BE2C (cell line): ENCODE measurements around the gene TNRC6A.

Experiments
- DNase-seq: peaks from one replicate; pipeline ENCODE4 v3.0.0-alpha.2; 2020
- H3K27me3 ChIP-seq: fragments of 250-450 bp; sonication (Bioruptor Pico); 2 replicates; pipeline ENCODE4 v1.5.1; 2020; ENCODE audit warnings: mild to moderate bottlenecking
- H3K36me3 ChIP-seq: fragments of 250-450 bp; sonication (Bioruptor Pico); 2 replicates; pipeline ENCODE4 v1.5.1; 2020; ENCODE audit warnings: mild to moderate bottlenecking
- H3K4me1 ChIP-seq: fragments of 250-450 bp; sonication (Bioruptor Pico); 2 replicates; pipeline ENCODE4 v1.5.1; 2020
- H3K4me3 ChIP-seq: 2 replicates; pipeline ENCODE4 v1.5.1; 2011; ENCODE audit warnings: low read depth, low read length
- H3K9me3 ChIP-seq: fragments of 250-450 bp; sonication (Bioruptor Pico); 2 replicates; pipeline ENCODE4 v1.5.1; 2020
- TF ChIP-seq, protein P1 (sequence below): IDR thresholded peaks from 2 replicates; pipeline ENCODE4 v1.5.1; 2012; ENCODE audit warnings: mild to moderate bottlenecking, low read depth, low read length

Gene TNRC6A

DNA sequence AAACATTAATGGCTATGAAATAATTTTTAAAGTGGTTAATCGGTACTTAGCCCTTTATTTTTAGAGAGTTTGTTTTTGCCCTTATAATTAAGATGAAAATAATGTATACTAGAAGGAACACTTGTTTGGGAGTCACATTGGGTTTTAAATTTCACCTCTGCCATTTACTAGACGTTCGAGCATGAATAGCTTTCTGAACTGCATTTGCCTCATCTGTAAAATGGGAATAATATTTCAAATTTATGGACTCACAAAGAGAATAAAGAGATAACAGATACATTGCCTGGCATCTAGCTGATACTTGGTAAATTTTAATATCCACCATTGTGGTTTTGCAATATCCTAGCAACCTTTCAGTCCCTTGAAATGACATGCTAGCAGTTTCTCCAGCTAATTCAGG, 36.6 kb downstream of the TNRC6A start:
- Histone ChIP-seq H3K27me3 (no peaks in the 10 kb centered on the region), H3K4me3 (no peak overlapping the region), H3K36me3 (peaks cover 30% of the 10 kb centered on the region), H3K4me1 (no peaks in the 10 kb centered on the region), H3K9me3 (no peaks in the 10 kb centered on the region)
- TF ChIP-seq, protein P1, sequence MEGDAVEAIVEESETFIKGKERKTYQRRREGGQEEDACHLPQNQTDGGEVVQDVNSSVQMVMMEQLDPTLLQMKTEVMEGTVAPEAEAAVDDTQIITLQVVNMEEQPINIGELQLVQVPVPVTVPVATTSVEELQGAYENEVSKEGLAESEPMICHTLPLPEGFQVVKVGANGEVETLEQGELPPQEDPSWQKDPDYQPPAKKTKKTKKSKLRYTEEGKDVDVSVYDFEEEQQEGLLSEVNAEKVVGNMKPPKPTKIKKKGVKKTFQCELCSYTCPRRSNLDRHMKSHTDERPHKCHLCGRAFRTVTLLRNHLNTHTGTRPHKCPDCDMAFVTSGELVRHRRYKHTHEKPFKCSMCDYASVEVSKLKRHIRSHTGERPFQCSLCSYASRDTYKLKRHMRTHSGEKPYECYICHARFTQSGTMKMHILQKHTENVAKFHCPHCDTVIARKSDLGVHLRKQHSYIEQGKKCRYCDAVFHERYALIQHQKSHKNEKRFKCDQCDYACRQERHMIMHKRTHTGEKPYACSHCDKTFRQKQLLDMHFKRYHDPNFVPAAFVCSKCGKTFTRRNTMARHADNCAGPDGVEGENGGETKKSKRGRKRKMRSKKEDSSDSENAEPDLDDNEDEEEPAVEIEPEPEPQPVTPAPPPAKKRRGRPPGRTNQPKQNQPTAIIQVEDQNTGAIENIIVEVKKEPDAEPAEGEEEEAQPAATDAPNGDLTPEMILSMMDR, result no peak
- no peak for DNase-seq

DNA sequence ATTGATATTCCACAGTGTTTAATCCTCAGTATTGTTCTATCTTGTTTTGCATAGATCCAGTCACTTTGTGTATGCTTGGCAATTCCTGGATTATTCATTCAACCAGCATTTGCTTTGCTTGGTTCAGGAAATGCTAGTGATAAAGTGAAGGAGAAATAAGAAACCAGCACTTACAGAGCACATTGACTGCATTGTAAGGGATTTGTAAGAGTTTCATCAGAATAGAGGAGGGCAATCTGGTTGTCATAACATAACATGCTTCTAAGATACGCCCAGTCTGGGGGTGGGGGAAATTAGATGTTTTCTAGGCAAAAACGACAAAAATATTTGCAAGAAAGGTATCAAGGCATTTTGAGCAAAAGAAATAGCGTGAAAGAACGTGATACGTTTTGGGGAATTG, 40.4 kb downstream of the TNRC6A start:
- TF ChIP-seq, protein P1, result no peak

DNA sequence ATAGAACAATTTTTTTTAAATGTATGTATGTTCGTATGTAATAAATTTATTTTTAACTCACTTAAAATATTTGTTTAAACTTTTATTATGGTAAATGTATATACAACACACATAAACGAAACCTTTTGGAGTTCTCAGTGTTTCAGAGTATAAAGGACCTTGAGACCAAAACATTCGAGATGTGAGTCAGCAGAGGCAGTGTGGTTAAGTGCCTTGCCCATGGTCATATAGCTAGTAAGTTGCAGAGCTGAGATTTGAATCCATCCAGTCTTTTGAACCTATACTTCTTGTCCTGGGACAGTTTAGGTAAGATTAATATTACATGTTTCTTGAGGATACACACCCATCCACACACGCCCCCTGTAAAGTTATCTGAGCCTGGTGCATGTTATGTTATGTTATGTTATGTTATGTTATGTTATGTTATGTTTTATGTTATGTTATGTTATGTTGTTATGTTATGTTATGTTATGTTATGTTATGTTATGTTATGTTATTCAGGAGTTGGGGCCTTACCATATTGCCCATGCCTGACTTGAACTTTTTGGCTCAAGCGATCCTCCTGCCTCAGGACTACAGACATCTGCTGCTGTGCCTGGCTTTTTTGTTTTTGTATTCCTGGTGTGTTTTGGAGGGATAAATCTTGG, 41.8 kb downstream of the TNRC6A start:
- TF ChIP-seq, protein P1, result no peak
- Histone ChIP-seq H3K4me1 (peaks cover 10% of the 10 kb centered on the region), H3K9me3 (no peaks in the 10 kb centered on the region), H3K27me3 (no peaks in the 10 kb centered on the region), H3K36me3 (peaks cover 26% of the 10 kb centered on the region), H3K4me3 (no peak overlapping the region)
- DNase-seq, result no peak

More for the DNA sequence above, 40.4 kb downstream of the TNRC6A start:
- H3K4me3 ChIP-seq, result no peak overlapping the region
- H3K36me3 ChIP-seq, result peaks cover 26% of the 10 kb centered on the region
- H3K4me1 ChIP-seq, result no peaks in the 10 kb centered on the region
- H3K9me3 ChIP-seq, result no peaks in the 10 kb centered on the region
- H3K27me3 ChIP-seq, result no peaks in the 10 kb centered on the region
- DNase-seq, result no peak

DNA sequence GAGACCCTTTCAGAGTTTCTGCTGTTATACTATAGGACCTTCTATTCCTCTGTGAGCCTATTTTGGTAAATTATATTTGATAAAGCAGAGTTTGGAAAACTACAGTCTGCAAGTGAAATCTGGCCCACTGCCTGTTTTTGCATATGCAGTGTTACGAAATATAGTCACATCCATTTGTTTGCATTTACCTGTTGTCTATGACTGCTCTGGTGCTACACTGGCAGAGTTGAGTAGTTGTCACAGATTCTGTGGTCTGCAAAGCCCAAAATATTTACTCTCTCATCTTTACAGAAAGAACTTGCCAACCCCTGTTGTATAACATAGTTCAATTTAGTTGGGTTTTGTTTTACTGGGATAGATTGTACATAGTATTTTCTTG, 42.3 kb downstream of the TNRC6A start:
- Histone ChIP-seq H3K27me3 (no peaks in the 10 kb centered on the region), H3K9me3 (no peaks in the 10 kb centered on the region), H3K36me3 (peaks cover 25% of the 10 kb centered on the region), H3K4me1 (peaks cover 15% of the 10 kb centered on the region), H3K4me3 (no peak overlapping the region)
- DNase-seq, result no peak
- TF ChIP-seq, protein P1, result no peak

DNA sequence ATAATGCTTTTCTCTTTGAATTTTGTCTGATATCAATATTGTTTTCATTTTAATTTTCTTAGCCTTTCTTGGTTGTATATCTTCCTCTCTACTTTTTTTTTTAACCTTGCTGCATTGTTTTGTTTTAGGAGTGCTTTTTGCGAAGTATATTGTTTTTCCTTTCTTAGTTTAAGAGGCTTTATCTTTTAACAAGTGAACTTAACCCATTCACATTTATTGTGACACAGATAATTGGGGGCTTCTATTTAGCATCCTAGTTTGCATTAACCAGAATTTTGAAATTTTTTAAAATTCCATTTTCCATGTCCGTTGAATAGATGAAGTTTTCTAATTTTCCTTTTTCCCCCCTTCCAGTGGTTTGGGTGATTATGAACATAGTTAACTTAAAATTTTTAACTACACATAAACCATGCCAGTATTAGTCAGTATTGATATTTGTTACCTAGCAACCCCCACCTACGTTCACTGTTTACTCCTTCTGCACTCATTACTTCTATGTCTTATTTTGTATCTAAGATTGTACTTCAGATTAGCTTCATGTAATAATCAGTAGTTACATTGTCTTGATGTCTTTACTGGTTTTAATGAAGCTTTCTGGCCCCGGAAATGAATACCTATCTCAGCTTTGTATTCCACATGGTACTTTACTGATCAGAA, 44.4 kb downstream of the TNRC6A start:
- Histone ChIP-seq H3K9me3 (no peaks in the 10 kb centered on the region), H3K4me1 (peaks cover 18% of the 10 kb centered on the region), H3K4me3 (no peak overlapping the region), H3K36me3 (peaks cover 39% of the 10 kb centered on the region), H3K27me3 (no peaks in the 10 kb centered on the region)
- TF ChIP-seq, protein P1, result no peak
- no peak for DNase-seq

DNA sequence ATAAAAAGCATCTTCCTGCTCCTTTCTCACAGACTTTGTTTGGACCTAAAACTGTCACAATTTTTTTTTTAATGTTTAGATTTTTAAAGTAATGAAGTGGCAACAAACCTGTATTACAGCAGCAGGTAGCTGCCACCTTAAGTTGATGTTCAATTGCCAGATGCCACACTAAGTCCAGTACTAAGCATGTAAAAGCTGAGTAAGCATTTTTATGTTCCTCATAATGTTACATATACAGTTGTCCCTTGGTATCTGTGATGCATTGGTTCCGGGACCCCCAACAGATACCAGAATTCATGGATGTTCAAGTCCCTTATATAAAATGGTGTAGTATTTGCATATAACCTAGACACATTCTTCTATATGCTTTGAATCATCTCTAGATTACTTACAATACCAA, 45.1 kb downstream of the TNRC6A start:
- Histone ChIP-seq H3K9me3 (no peaks in the 10 kb centered on the region), H3K4me1 (peaks cover 18% of the 10 kb centered on the region), H3K4me3 (no peak overlapping the region), H3K36me3 (peaks cover 45% of the 10 kb centered on the region), H3K27me3 (no peaks in the 10 kb centered on the region)
- TF ChIP-seq, protein P1, result no peak
- no peak for DNase-seq
